Astrocyte (in vitro differentiated cells and primary cell): ENCODE results near the gene PFDN5. TPM values are rescaled to one million over a fixed set of nuclear protein-coding genes. Genes with fewer than 3 reads are reported as not detected.

Source experiments
- DNase-seq: peaks from one replicate; pipeline ENCODE4 v3.0.0-alpha.2; 2010; ENCODE audit warnings: low read depth
- FAIRE-seq: peaks from 2 replicates; lab custom pipeline; 2011; peaks lifted over from hg19 to GRCh38; lab: Jason Lieb, UNC
- H2AFZ ChIP-seq: 2 replicates; pipeline ENCODE4 v1.6.0; 2012; ENCODE audit warnings: low read depth, low read length, inconsistent platforms
- H3K27ac ChIP-seq: 2 replicates; pipeline ENCODE4 v1.5.1; 2011; ENCODE audit warnings: low read depth, low read length, inconsistent platforms
- H3K27me3 ChIP-seq: 2 replicates; pipeline ENCODE4 v1.6.0; 2011; ENCODE audit warnings: low read length, inconsistent platforms; ENCODE audit not compliant: insufficient read depth
- H3K36me3 ChIP-seq: 2 replicates; pipeline ENCODE4 v1.5.1; 2011; ENCODE audit warnings: low read length, inconsistent platforms; ENCODE audit not compliant: insufficient read depth
- H3K4me1 ChIP-seq: 2 replicates; pipeline ENCODE4 v1.5.1; 2011; ENCODE audit warnings: low read length, inconsistent platforms; ENCODE audit not compliant: insufficient read depth
- H3K4me2 ChIP-seq: 2 replicates; pipeline ENCODE4 v1.6.0; 2012; ENCODE audit warnings: low read length, inconsistent platforms
- H3K4me3 ChIP-seq: 2 replicates; pipeline ENCODE4 v1.5.1; 2011; ENCODE audit warnings: low read depth, mild to moderate bottlenecking, low read length, inconsistent platforms; ENCODE audit not compliant: insufficient read depth
- H3K79me2 ChIP-seq: 2 replicates; pipeline ENCODE4 v1.6.0; 2012; ENCODE audit warnings: mild to moderate bottlenecking, low read length, inconsistent platforms; ENCODE audit not compliant: insufficient read depth
- H3K9ac ChIP-seq: 2 replicates; pipeline ENCODE4 v1.6.0; 2012; ENCODE audit warnings: mild to moderate bottlenecking, low read length, inconsistent platforms
- H3K9me3 ChIP-seq: 2 replicates; pipeline ENCODE4 v1.5.1; 2012; ENCODE audit warnings: low read depth, mild to moderate bottlenecking, low read length, inconsistent platforms; ENCODE audit not compliant: insufficient read depth
- H4K20me1 ChIP-seq: 2 replicates; pipeline ENCODE4 v1.6.0; 2012; ENCODE audit warnings: low read length, inconsistent platforms; ENCODE audit not compliant: insufficient read depth
- H3K27ac Mint-ChIP-seq: one replicate; pipeline ENCODE4 v1.8.0; 2021; ENCODE audit warnings: mild to moderate bottlenecking, mixed read lengths; ENCODE audit not compliant: unreplicated experiment
- H3K27me3 Mint-ChIP-seq: one replicate; pipeline ENCODE4 v1.8.0; 2021; ENCODE audit warnings: low read depth, mixed read lengths; ENCODE audit not compliant: unreplicated experiment
- H3K36me3 Mint-ChIP-seq: one replicate; pipeline ENCODE4 v1.8.0; 2021; ENCODE audit warnings: low read depth, mixed read lengths; ENCODE audit not compliant: unreplicated experiment
- H3K4me1 Mint-ChIP-seq: one replicate; pipeline ENCODE4 v1.8.0; 2021; ENCODE audit warnings: low read depth, mixed read lengths; ENCODE audit not compliant: unreplicated experiment
- H3K4me3 Mint-ChIP-seq: one replicate; pipeline ENCODE4 v1.8.0; 2021; ENCODE audit warnings: mild to moderate bottlenecking, moderate library complexity, mixed read lengths; ENCODE audit not compliant: unreplicated experiment
- H3K9me3 Mint-ChIP-seq: one replicate; pipeline ENCODE4 v1.8.0; 2021; ENCODE audit warnings: mild to moderate bottlenecking, mixed read lengths; ENCODE audit not compliant: unreplicated experiment
- CTCF ChIP-seq: IDR thresholded peaks from 2 replicates; pipeline ENCODE4 v1.5.1; 2011; ENCODE audit warnings: low read depth, mild to moderate bottlenecking, inconsistent platforms, low read length, moderate library complexity; ENCODE audit not compliant: insufficient read depth
- EZH2 ChIP-seq: IDR thresholded peaks from 2 replicates; pipeline ENCODE4 v1.6.1; 2012; ENCODE audit warnings: mild to moderate bottlenecking, low read length, inconsistent platforms; ENCODE audit not compliant: insufficient read depth
- total RNA-seq: library from RNA; stranded (reverse); gene quantifications from 2 replicates; pipeline ENCODE4 v1.2.1, GENCODE V29; 2021

The PFDN5 gene
- total RNA-seq, 1 donor from 2014 or later = 281 TPM

- Histone ChIP-seq H3K4me3 (peak overlapping the region; percentile 87), H4K20me1 (no peaks in the 10 kb centered on the region), H3K4me1 (peaks cover 11% of the 10 kb centered on the region), H3K27me3 (no peaks in the 10 kb centered on the region), H3K79me2 (peaks cover 28% of the 10 kb centered on the region), H3K9ac (peak overlapping the region; percentile 90), H3K36me3 (peaks cover 3% of the 10 kb centered on the region), H3K9me3 (no peaks in the 10 kb centered on the region), H3K4me2 (peak overlapping the region; percentile 99), H3K27ac (peak overlapping the region; percentile 74), H2AFZ (peak overlapping the region; percentile 90)
- peak overlapping the region; percentile 83 for H3K27ac Mint-ChIP-seq
- H3K4me1 Mint-ChIP-seq = peaks cover 10% of the 10 kb centered on the region
- FAIRE-seq (no peak), DNase-seq (no peak)
- H3K36me3 Mint-ChIP-seq = peaks cover 5% of the 10 kb centered on the region
- H3K27me3 Mint-ChIP-seq = no peaks in the 10 kb centered on the region
- no peaks in the 10 kb centered on the region for H3K9me3 Mint-ChIP-seq
- TF ChIP-seq CTCF = no peak
- no peak for TF ChIP-seq EZH2
- peak overlapping the region; percentile 97 for H3K4me3 Mint-ChIP-seq
Observed at GRCh38 chr12:53252349-53252916, 42.9 kb upstream of the PFDN5 start.

- H3K27me3 Mint-ChIP-seq = no peaks in the 10 kb centered on the region
- Histone ChIP-seq H3K9ac (peak overlapping the region; percentile 90), H3K4me3 (no peak overlapping the region)
Observed at GRCh38 chr12:53253298-53253697, 42.0 kb upstream of the PFDN5 start.

More at GRCh38 chr12:53253298-53253697, 42.0 kb upstream of the PFDN5 start:
- peaks cover 5% of the 10 kb centered on the region for H3K36me3 Mint-ChIP-seq
- no peaks in the 10 kb centered on the region for H4K20me1 ChIP-seq
- no peaks in the 10 kb centered on the region for H3K9me3 ChIP-seq
- H3K4me1 Mint-ChIP-seq = peaks cover 10% of the 10 kb centered on the region
- H2AFZ ChIP-seq = no peak overlapping the region
- H3K4me3 Mint-ChIP-seq = peak overlapping the region; percentile 97
- peaks cover 11% of the 10 kb centered on the region for H3K4me1 ChIP-seq
- H3K36me3 ChIP-seq = peaks cover 3% of the 10 kb centered on the region
- no peaks in the 10 kb centered on the region for H3K9me3 Mint-ChIP-seq
- no peak overlapping the region for H3K27ac Mint-ChIP-seq
- no peak overlapping the region for H3K27ac ChIP-seq
- FAIRE-seq (no peak), DNase-seq (no peak)
- H3K27me3 ChIP-seq = no peaks in the 10 kb centered on the region
- peaks cover 28% of the 10 kb centered on the region for H3K79me2 ChIP-seq
- TF ChIP-seq EZH2 = no peak
- TF ChIP-seq CTCF = no peak
- peak overlapping the region; percentile 99 for H3K4me2 ChIP-seq
